Non-pigmented ciliary epithelial cell (primary cell): ENCODE data around the gene ESPNL.

ENCODE experiments used
- DNase-seq: peaks from one replicate; pipeline ENCODE4 v3.0.0-alpha.2; 2010; ENCODE audit warnings: low read depth

The ESPNL gene

GRCh38 chr2:238129166-238130010 lies 29.2 kb downstream of the ESPNL start:
- DNase-seq: no peak

- DNase-seq: no peak
Measured at GRCh38 chr2:238130111-238130695, 30.1 kb downstream of the ESPNL start.

DNA sequence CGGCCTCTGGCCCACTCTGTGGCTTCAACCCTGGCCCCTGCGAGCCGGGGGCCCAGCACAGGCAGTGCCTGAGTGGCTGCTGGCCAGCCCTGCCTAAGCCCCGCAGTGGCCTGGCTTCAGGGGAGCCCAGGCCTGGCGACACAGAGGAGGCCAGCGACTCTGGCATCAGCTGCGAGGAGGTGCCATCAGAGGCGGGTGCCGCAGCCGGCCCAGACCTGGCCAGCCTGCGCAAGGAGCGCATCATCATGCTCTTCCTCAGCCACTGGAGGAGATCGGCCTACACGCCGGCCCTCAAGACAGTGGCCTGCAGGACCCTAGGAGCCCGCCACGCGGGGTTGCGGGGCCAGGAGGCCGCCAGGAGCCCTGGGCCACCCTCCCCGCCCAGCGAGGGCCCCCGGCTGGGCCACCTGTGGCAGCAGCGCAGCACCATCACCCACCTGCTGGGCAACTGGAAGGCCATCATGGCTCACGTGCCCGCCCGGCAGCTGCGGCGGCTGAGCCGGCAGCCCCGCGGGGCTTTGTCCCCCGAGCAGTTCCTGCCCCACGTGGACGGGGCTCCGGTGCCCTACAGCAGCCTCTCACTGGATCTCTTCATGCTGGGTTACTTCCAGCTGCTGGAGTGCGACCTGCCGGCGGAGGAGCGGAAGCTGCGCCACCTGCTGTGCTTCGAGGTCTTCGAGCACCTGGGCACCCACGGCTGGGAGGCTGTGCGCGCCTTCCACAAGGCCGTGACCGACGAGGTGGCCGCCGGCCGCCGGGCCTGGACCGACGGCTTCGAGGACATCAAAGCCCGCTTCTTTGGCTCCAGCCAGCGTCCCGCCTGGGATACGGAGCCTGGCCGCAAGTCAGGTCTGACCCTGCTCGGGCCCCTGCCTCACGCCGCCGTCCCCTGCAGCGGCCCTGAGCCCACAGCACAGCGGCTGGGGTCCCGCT lies 30.8 kb downstream of the ESPNL start:
- DNase-seq: no peak

DNA sequence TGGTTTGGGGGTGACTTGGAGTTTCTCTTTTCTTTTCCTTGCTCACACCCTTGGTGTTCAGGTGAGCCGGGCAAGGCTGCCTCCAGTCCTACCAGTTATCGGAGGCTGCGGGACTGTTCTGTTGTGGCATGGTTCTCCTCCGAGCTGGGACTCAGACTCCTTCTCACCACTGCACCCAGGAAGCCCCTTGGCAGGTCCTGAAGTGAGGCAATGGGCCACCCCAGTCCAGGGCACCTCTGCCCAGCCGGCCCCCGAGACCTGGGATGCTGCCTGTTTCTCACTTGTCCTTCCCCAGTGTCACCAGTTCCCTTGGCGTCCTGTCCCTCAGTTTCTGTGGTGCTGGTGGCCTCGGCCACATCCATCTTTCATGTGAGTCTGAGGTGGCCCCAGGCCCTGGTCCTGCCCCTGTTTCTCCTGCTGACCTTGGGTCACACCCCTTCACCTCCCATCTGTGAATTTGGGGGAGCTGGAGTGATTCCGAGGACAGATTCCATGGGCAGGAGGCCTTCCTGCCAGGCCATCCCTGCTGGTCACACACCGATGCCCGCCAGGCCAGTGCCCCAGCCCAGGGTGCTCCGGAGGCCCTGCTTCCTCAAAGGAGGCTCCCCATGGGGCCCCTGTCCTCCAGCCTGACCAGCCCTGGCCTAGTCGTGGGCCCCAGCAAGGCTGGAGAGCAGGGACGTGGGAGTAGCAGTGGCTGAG lies 31.8 kb downstream of the ESPNL start:
- no peak for DNase-seq

- no peak for DNase-seq
Measured at GRCh38 chr2:238132463-238133450, 32.6 kb downstream of the ESPNL start.

GRCh38 chr2:238133499-238134392 lies 33.6 kb downstream of the ESPNL start:
- no peak for DNase-seq

DNA sequence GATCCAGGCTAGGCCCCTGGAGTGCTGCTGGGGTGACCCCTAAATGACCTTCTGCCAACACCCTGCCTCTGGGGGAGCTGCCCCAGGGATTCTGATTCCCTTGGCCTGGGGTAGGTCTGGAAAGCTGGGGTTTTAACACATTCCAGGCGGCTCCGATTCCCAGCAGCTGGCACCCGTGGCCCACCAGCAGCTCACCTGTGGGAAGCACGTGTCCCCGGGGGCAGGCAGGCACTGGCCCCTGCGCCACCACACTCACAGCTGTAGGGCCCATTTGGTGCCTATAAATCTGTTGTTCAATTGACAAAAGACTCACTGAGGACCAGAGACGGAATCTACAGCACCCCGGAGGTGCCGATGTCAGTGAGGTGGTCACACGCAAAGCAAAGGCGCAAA lies 34.2 kb downstream of the ESPNL start:
- no peak for DNase-seq

GRCh38 chr2:238135601-238136150 lies 35.5 kb downstream of the ESPNL start:
- DNase-seq: no peak

DNA sequence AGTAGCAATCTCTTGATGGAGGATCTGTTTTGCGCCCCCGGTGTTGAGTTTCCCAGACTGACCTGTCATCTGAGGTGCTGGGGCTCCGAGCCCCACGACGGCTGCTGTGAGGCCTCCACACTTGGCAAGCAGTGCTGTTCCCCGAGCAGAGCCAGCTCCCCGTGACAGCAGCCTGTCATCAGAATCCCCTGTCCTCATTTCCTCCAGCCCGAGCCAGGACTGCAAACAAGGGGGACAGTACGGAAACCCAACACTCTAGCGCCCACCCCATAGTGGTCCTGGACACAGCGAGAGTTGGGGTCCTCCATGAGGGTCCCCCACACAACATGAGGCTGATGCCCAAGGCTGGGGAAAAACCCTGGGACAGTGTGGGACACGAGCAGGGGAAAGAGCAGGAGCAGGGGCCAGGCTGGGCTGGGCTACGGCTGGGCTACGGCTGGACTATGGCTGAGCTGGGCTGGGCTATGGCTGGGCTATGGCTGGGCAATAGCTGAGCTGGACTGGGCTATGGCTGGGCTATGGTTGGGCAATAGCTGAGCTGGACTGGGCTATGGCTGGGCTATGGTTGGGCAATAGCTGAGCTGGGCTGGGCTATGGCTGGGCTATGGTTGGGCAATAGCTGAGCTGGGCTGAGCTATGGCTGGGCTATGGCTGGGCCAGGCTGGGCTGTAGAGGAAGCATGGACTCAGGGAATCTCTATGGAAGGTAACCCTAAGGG lies 36.8 kb downstream of the ESPNL start:
- DNase-seq: no peak

GRCh38 chr2:238137885-238138284 lies 37.7 kb downstream of the ESPNL start:
- no peak for DNase-seq

DNA sequence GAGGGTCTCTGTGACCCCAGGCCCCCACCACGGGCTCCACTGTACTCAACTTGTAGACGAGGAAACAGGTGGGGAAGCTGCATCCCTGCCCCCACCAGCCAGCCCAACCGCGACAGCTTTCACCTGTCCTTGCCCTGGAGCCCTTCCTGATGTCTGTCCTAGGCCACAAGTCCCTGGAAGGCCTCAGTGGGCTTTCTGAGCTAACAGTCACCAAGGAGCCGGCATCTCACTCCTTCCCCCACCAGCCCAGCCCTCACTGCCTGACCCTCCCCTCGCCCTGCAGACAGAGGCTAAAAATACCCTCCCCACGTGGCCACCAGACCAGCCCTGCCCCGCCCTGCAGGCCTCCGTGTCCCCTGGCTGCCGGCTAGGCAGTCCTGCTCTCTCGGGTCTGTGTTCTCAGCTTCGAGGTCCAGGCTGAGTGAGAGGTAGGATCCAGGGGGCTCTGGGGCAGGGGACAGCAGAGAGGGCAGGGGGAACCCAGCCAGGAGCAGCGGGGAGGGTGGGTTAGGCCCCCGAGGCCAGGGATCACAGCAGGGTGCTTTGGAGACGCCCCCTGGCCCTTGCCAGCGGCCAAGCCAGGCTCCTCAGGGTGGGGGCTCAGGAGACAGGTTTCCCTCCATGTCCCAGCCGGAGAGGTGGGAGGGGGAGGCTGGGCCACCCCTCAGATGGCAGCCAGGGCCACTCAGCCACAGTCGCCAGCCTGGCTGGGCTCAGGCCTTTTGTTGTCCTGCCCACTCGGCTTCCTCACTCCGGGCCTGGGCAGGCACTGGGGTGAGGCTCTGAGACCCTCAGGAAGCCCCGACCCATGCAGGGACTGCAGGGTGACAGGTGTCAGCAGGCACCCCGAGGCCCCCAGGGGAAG lies 38.4 kb downstream of the ESPNL start, which contains the start of gene KLHL30:
TSS of gene KLHL30 (plus strand) at position 338 of the 865 bp plus-strand sequence. CDS start 2,087 bp downstream, outside the sequence.
- DNase-seq: no peak

DNA sequence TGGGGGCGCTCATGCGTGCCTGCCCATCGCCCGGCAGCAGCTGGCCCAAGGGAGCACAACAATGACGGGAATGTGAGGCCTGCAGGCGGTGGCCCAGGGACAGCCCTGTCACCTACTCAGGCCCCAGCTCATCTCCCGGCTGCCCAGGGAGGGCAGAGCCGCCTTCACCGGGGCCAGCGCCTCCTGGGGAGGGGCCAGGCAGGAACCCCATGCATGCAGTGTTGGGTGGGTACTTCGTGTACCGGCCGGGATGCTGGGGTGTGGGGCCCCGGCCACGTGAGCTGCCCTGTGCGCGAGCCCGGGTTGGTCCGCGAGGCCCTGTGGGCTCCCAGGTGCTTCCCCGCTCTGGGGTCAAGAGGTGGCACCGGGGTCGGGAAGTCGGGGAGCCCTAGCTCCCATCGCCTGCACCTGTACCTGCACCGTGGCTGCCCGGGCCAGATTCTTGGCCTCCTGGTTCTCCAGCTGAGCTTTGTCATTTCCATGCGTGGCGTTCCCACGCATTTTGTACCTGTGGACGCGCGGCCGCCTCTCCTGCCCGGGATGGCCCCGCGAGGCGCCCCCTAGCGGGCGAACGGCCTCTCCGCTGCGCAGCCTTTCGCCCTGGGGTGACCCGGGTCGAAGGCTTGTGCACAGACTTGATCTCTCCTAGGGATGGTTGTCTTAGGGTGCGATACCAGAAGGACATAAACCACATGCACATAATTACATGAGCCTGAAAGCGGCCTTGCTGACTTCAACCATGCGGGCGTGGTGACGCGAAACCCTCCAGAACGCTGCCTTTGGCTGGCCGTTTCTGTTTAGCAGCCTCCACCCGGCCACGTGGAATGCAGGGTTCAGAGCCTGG lies 39.3 kb downstream of the ESPNL start:
- DNase-seq: no peak

DNA sequence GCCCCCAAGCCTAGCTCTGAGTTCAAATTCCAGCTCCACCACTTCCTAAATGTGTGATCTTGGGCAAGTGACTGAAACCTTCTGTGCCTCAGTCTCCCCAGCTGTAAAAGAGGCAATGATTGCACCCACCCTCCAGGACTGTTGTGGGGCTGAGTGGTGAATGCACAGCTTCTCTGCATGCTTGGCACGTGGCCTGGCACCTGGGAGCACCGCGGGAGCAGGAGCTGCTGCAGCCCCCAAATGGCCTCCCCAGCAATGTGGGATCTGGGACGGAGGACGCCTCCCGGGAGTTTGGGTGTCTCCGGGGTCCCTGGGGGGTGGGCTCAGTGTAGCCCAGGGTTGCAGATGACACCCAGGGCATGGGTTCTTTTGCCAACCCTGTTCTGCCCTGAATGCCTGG lies 39.9 kb downstream of the ESPNL start:
- no peak for DNase-seq

GRCh38 chr2:238140721-238141540 lies 40.8 kb downstream of the ESPNL start:
- DNase-seq: no peak

GRCh38 chr2:238141541-238142318 lies 41.6 kb downstream of the ESPNL start:
- DNase-seq: no peak
